HL-60 (cell line): ENCODE measurements around the gene PAGE4.

Experiments used
- DNase-seq, 2 experiments: peaks; one replicate each; pipeline ENCODE4 v3.0.0-alpha.2; 2010 to 2020; ENCODE audit warnings: low read depth in 1 of 2, low spot score in 1 of 2
- H3K27ac ChIP-seq: fragments of 250-450 bp; sonication (Bioruptor Pico); replicated peaks from 2 replicates; pipeline ENCODE4 v1.5.1; 2020; ENCODE audit warnings: mild to moderate bottlenecking, moderate library complexity
- H3K27me3 ChIP-seq: fragments of 250-450 bp; sonication (Bioruptor Pico); 2 replicates; pipeline ENCODE4 v1.5.1; 2021; ENCODE audit warnings: mild to moderate bottlenecking, moderate library complexity; ENCODE audit not compliant: insufficient read depth, poor library complexity, severe bottlenecking
- H3K4me3 ChIP-seq: replicated peaks from 2 replicates; pipeline ENCODE4 v1.5.1; 2011; ENCODE audit warnings: mild to moderate bottlenecking, control low read depth, low read length; ENCODE audit not compliant: insufficient read depth
- GABPA ChIP-seq: IDR thresholded peaks from 2 replicates; pipeline ENCODE4 v1.6.1; 2012; ENCODE audit warnings: low read depth
- POLR2AphosphoS5 ChIP-seq: IDR thresholded peaks from 2 replicates; pipeline ENCODE4 v1.6.1; 2012; ENCODE audit warnings: low read depth
- REST ChIP-seq: IDR thresholded peaks from 2 replicates; pipeline ENCODE4 v1.6.1; 2012; ENCODE audit warnings: low read depth; ENCODE audit not compliant: insufficient replicate concordance
- SPI1 ChIP-seq: IDR thresholded peaks from 2 replicates; pipeline ENCODE4 v1.6.1; 2012; ENCODE audit warnings: low read depth, mild to moderate bottlenecking, borderline replicate concordance
- TF ChIP-seq, protein P1 (sequence below): IDR thresholded peaks from one replicate; pipeline ENCODE4 v1.5.1; 2011; ENCODE audit warnings: low read length, control low read depth, inconsistent platforms; ENCODE audit not compliant: insufficient read depth

Gene PAGE4

GRCh38 chrX:49816435-49816834 lies 12.7 kb upstream of the PAGE4 start:
- Histone ChIP-seq H3K4me3 (no peak overlapping the region), H3K27ac (no peak overlapping the region), H3K27me3 (no peaks in the 10 kb centered on the region)
- no peak for DNase-seq
- TF ChIP-seq SPI1 (no peak), POLR2AphosphoS5 (no peak), GABPA (no peak), REST (no peak)
- TF ChIP-seq, protein P1, sequence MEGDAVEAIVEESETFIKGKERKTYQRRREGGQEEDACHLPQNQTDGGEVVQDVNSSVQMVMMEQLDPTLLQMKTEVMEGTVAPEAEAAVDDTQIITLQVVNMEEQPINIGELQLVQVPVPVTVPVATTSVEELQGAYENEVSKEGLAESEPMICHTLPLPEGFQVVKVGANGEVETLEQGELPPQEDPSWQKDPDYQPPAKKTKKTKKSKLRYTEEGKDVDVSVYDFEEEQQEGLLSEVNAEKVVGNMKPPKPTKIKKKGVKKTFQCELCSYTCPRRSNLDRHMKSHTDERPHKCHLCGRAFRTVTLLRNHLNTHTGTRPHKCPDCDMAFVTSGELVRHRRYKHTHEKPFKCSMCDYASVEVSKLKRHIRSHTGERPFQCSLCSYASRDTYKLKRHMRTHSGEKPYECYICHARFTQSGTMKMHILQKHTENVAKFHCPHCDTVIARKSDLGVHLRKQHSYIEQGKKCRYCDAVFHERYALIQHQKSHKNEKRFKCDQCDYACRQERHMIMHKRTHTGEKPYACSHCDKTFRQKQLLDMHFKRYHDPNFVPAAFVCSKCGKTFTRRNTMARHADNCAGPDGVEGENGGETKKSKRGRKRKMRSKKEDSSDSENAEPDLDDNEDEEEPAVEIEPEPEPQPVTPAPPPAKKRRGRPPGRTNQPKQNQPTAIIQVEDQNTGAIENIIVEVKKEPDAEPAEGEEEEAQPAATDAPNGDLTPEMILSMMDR: no peak

DNA sequence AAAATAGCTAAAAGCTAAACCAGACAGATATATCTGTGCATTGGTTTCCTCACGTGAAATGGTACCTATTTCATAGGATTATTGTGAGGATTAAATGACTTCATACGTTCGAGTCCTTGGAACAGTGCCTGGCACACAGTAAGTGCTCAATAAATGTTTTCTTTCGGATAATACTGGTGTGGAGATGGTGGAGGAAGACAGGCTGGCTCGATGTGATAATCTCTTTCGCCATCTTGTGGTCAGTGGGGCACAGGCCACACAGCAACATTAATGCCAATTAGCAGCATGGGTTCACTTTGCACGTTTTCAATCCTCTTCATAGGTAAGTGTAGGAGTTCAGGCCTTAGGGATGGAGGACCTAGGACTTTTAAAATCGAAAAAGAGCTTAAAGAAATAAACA lies 9.3 kb downstream of the PAGE4 start:
- Histone ChIP-seq H3K4me3 (no peak overlapping the region), H3K27ac (no peak overlapping the region), H3K27me3 (no peaks in the 10 kb centered on the region)
- TF ChIP-seq, protein P1: peak; percentile 27
- no peak for TF ChIP-seq SPI1
- DNase-seq: peak; percentile 1 to 29

DNA sequence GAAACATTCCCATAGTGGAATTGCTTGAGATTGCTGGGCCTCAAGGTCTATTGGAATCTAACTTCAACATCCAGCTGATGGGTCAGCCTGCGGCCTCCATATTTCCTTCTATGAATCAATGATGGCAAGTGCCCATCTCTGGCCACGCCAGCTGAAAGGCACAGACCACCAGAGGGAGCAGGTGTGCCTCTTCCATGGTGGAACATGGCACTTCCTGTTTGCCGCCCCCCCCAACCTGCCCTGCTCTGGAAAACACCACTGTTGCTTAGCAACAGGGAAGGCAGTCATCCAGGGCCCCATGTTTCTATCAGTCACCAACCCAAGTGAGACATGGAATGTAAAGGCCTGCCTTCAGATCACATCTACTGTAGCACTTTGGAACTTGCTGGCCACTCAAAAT lies 11.6 kb downstream of the PAGE4 start:
- DNase-seq: peak; percentile 22 to 27
- Histone ChIP-seq H3K27ac (no peak overlapping the region), H3K27me3 (no peaks in the 10 kb centered on the region)

GRCh38 chrX:49842621-49843020 lies 13.5 kb downstream of the PAGE4 start:
- TF ChIP-seq SPI1: no peak
- TF ChIP-seq, protein P1: no peak
- TF ChIP-seq POLR2AphosphoS5: no peak
- Histone ChIP-seq H3K27me3 (no peaks in the 10 kb centered on the region), H3K27ac (no peak overlapping the region), H3K4me3 (no peak overlapping the region)
- no peak for DNase-seq

More for the DNA sequence above, 11.6 kb downstream of the PAGE4 start:
- no peak for TF ChIP-seq REST
- peak; percentile 29; the same call in 1 of the 2 replicates for TF ChIP-seq SPI1
- no peak overlapping the region for H3K4me3 ChIP-seq
